IMR-90 (cell line): ENCODE measurements around the gene SHLD1. TPM values are rescaled to one million over a fixed set of nuclear protein-coding genes. Genes with fewer than 3 reads are reported as not detected.

ENCODE experiments used
- ATAC-seq: fragments of 200-7000 bp; cut with Tn5 transposase; 2 replicates; pipeline ENCODE4 v1.9.1; 2020; ENCODE audit warnings: low read depth, mild to moderate bottlenecking, moderate library complexity
- BruUV-seq: library from RNA; stranded (reverse); fragments of 400-500 nt; replicated peaks from 2 replicates; lab custom pipeline; 2021; lab: Mats Ljungman, UMichigan
- CTCF ChIA-PET: fragments of 300-600 bp; formaldehyde crosslinking; extraction: SDS; loops from one replicate; lab custom pipeline; 2021; ENCODE audit warnings: antibody characterized with exemption; lab: Yijun Ruan, JAX
- POLR2A ChIA-PET: fragments of 300-600 bp; sonication (Branson Sonifier 250); formaldehyde crosslinking; loops from one replicate; lab custom pipeline; 2022; ENCODE audit warnings: antibody characterized with exemption; ENCODE audit not compliant: unreplicated experiment; lab: Charles Lee
- DNase-seq: peaks from one replicate; pipeline ENCODE4 v3.0.0; 2013
- H2AFZ ChIP-seq: replicated peaks from 2 replicates; pipeline ENCODE3; 2013; ENCODE audit warnings: low read length, mild to moderate bottlenecking; ENCODE audit not compliant: poor library complexity
- H2AK5ac ChIP-seq: 2 replicates; pipeline ENCODE4 v1.6.1; 2013; ENCODE audit warnings: low read depth, low read length, inconsistent platforms
- H2AK9ac ChIP-seq: replicated peaks from 2 replicates; pipeline ENCODE3; 2013; ENCODE audit warnings: mild to moderate bottlenecking, low read depth, low read length, moderate library complexity; ENCODE audit not compliant: poor library complexity
- H2BK120ac ChIP-seq: 2 replicates; pipeline ENCODE4 v1.6.1; 2013; ENCODE audit warnings: low read depth, low read length, inconsistent platforms
- H2BK15ac ChIP-seq: 3 replicates; pipeline ENCODE4 v1.6.1; 2013; ENCODE audit warnings: low read depth, low read length, inconsistent platforms
- H2BK20ac ChIP-seq: 2 replicates; pipeline ENCODE4 v1.6.1; 2013; ENCODE audit warnings: low read depth, mild to moderate bottlenecking, inconsistent platforms, low read length, moderate library complexity
- H2BK5ac ChIP-seq: 2 replicates; pipeline ENCODE4 v1.6.1; 2013; ENCODE audit warnings: mild to moderate bottlenecking, low read depth, low read length, inconsistent platforms; ENCODE audit not compliant: poor library complexity, severe bottlenecking
- H3K14ac ChIP-seq: replicated peaks from 2 replicates; pipeline ENCODE4 v1.6.1; 2013; ENCODE audit warnings: low read depth, low read length, inconsistent platforms
- H3K18ac ChIP-seq: 2 replicates; pipeline ENCODE4 v1.6.1; 2013; ENCODE audit warnings: low read depth, low read length, control low read depth
- H3K23ac ChIP-seq: 2 replicates; pipeline ENCODE4 v1.6.1; 2013; ENCODE audit warnings: low read depth, low read length, inconsistent platforms
- H3K27ac ChIP-seq: 2 replicates; pipeline ENCODE4 v1.5.1; 2013; ENCODE audit warnings: mild to moderate bottlenecking, control low read depth, low read length; ENCODE audit not compliant: insufficient read depth
- H3K27me3 ChIP-seq: 2 replicates; pipeline ENCODE4 v1.6.1; 2013; ENCODE audit warnings: low read length; ENCODE audit not compliant: control insufficient read depth, insufficient read depth
- H3K36me3 ChIP-seq: 2 replicates; pipeline ENCODE4 v1.6.1; 2013; ENCODE audit warnings: low read length, mixed read lengths; ENCODE audit not compliant: control insufficient read depth, insufficient read depth
- H3K4ac ChIP-seq: 2 replicates; pipeline ENCODE4 v1.6.1; 2013; ENCODE audit warnings: low read depth, low read length, inconsistent platforms
- H3K4me1 ChIP-seq: 2 replicates; pipeline ENCODE4 v1.6.1; 2013; ENCODE audit warnings: low read length, mixed read lengths; ENCODE audit not compliant: control insufficient read depth, insufficient read depth
- H3K4me2 ChIP-seq: 2 replicates; pipeline ENCODE4 v1.6.1; 2013; ENCODE audit warnings: low read depth, mild to moderate bottlenecking, control low read depth, low read length, moderate library complexity
- H3K4me3 ChIP-seq: 2 replicates; pipeline ENCODE4 v1.5.1; 2013; ENCODE audit warnings: low read depth, mild to moderate bottlenecking, control low read depth, low read length, moderate library complexity; ENCODE audit not compliant: insufficient read depth
- H3K56ac ChIP-seq: 2 replicates; pipeline ENCODE4 v1.6.1; 2013; ENCODE audit warnings: low read length, inconsistent platforms; ENCODE audit not compliant: insufficient read depth; ENCODE audit errors: extremely low read depth
- H3K79me1 ChIP-seq, 2 experiments: 2 replicates each; pipeline ENCODE4 v1.6.1; 2013; ENCODE audit warnings: low read length in 2 of 2, inconsistent platforms in 1 of 2, low read depth in 1 of 2
- H3K9ac ChIP-seq: 2 replicates; pipeline ENCODE4 v1.6.1; 2013; ENCODE audit warnings: low read depth, low read length, control low read depth
- H3K9me1 ChIP-seq: 2 replicates; pipeline ENCODE4 v1.6.1; 2013; ENCODE audit warnings: low read length, inconsistent platforms; ENCODE audit not compliant: insufficient read depth
- H3K9me3 ChIP-seq: 2 replicates; pipeline ENCODE4 v1.6.1; 2013; ENCODE audit warnings: low read length; ENCODE audit not compliant: control insufficient read depth, insufficient read depth
- H4K20me1 ChIP-seq: 2 replicates; pipeline ENCODE4 v1.6.1; 2013; ENCODE audit warnings: low read length, inconsistent platforms; ENCODE audit not compliant: insufficient read depth
- H4K5ac ChIP-seq: 2 replicates; pipeline ENCODE4 v1.6.1; 2013; ENCODE audit warnings: mild to moderate bottlenecking, low read depth, low read length, control low read depth
- H4K8ac ChIP-seq, 2 experiments: 2 replicates each; pipeline ENCODE4 v1.6.1; 2013; ENCODE audit warnings: low read depth in 2 of 2, low read length in 2 of 2, control low read depth in 1 of 2, inconsistent platforms in 1 of 2
- H4K91ac ChIP-seq: 2 replicates; pipeline ENCODE4 v1.6.1; 2013; ENCODE audit warnings: low read depth, low read length, inconsistent platforms; ENCODE audit not compliant: insufficient read depth
- BHLHE40 ChIP-seq: fragments of 150-350 bp; IDR thresholded peaks from 2 replicates; pipeline ENCODE4 v1.6.1; 2016; ENCODE audit warnings: mild to moderate bottlenecking, low read depth, low read length
- CHD1 ChIP-seq: IDR thresholded peaks from 2 replicates; pipeline ENCODE4 v1.6.1; 2012; ENCODE audit warnings: low read depth, low read length, improper control_type of control experiment
- FOS ChIP-seq: fragments of 150-350 bp; IDR thresholded peaks from 2 replicates; pipeline ENCODE4 v1.6.1; 2016; ENCODE audit warnings: low read depth, low read length
- MXI1 ChIP-seq: IDR thresholded peaks from 2 replicates; pipeline ENCODE4 v1.6.1; 2012; ENCODE audit warnings: low read depth, mild to moderate bottlenecking, low read length, moderate library complexity, borderline replicate concordance
- NFE2L2 ChIP-seq: fragments of 150-350 bp; IDR thresholded peaks from 2 replicates; pipeline ENCODE4 v1.6.1; 2016; ENCODE audit warnings: low read depth, mild to moderate bottlenecking, low read length
- POLR2A ChIP-seq: IDR thresholded peaks from 2 replicates; pipeline ENCODE4 v1.6.1; 2012; ENCODE audit warnings: mild to moderate bottlenecking, low read depth, low read length
- RFX5 ChIP-seq: IDR thresholded peaks from 2 replicates; pipeline ENCODE4 v1.8.0; 2012; ENCODE audit warnings: low read depth, mild to moderate bottlenecking, low read length, moderate library complexity
- SMC3 ChIP-seq: fragments of 150-350 bp; IDR thresholded peaks from 2 replicates; pipeline ENCODE4 v1.6.1; 2016; ENCODE audit warnings: low read depth, mild to moderate bottlenecking, antibody characterized with exemption, low read length, moderate library complexity
- WGBS, 2 experiments: methylation state at CpG; one replicate each; pipeline versions ENCODE4 v1.1.5 to v1.1.7; 2013; ENCODE audit warnings: missing lambda C conversion rate in 2 of 2; ENCODE audit not compliant: insufficient read length in 1 of 2; ENCODE audit errors: extremely low coverage in 2 of 2; 5-methylcytosine and 5-hydroxymethylcytosine counted together
- dilution Hi-C: fragments of 300-500 bp; cut with HindIII; formaldehyde crosslinking; loops from one replicate; pipeline ENCODE4 v1.14.3; 2018; ENCODE audit warnings: low sequenced_read_pairs; ENCODE audit not compliant: unreplicated experiment
- in situ Hi-C: fragments of 300-500 bp; cut with MboI; formaldehyde crosslinking; loops from 3 replicates; pipeline ENCODE4 v1.14.3; 2019; ENCODE audit warnings: low sequenced_read_pairs, inconsistent platforms, mixed read lengths
- intact Hi-C: fragments of 100-400 bp; cut with micrococcal nuclease; formaldehyde crosslinking; loops from 2 replicates; pipeline ENCODE4 v1.10.0; 2022
- polyA plus RNA-seq, 3 experiments: library from polyadenylated mRNA; depleted of rRNA; stranded (reverse); fragments of >200 nt; gene quantifications; 2 replicates each; pipeline ENCODE4 v1.2.3, GENCODE V29; 2012; ENCODE audit warnings: low replicate concordance in 1 of 3
- total RNA-seq: library from RNA; depleted of rRNA; stranded (reverse); fragments of >200 nt; gene quantifications from 2 replicates; pipeline ENCODE4 v1.2.3, GENCODE V29; 2012
- TF ChIP-seq, protein P1 (sequence below): conservative IDR thresholded peaks from 2 replicates; pipeline ENCODE4 v1.5.1; 2012; ENCODE audit warnings: mild to moderate bottlenecking, low read depth, low read length, improper control_type of control experiment

SHLD1 gene
- total and polyA plus RNA-seq, 2 of the 4 experiments (the other 2 are of a cell fraction): 2.6 to 3.0 TPM

GRCh38 chr20:5793916-5794315, 43.7 kb downstream of the SHLD1 start:
- Histone ChIP-seq H3K27ac (no peak overlapping the region), H3K9me1 (no peaks in the 10 kb centered on the region), H3K36me3 (no peaks in the 10 kb centered on the region), H3K4me3 (no peak overlapping the region), H4K5ac (no peak overlapping the region), H2BK5ac (no peak overlapping the region), H3K4ac (no peak overlapping the region), H3K23ac (no peak overlapping the region), H2BK120ac (no peak overlapping the region), H3K27me3 (no peaks in the 10 kb centered on the region), H3K4me1 (no peaks in the 10 kb centered on the region), H2BK20ac (no peak overlapping the region), H2BK15ac (no peak overlapping the region), H3K18ac (no peak overlapping the region), H3K79me1 (no peaks in the 10 kb centered on the region), H4K20me1 (no peaks in the 10 kb centered on the region), H4K8ac (no peak overlapping the region), H3K9me3 (no peaks in the 10 kb centered on the region), H2AK9ac (no peak overlapping the region), H2AK5ac (no peak overlapping the region), H2AFZ (no peak overlapping the region), H3K4me2 (no peak overlapping the region), H4K91ac (no peak overlapping the region), H3K14ac (no peak overlapping the region), H3K56ac (no peak overlapping the region), H3K9ac (no peak overlapping the region)
- POLR2A ChIA-PET: no interaction called here
- in situ Hi-C loops: no loop called here
- BruUV-seq: no TSS peak
- intact Hi-C loops: no loop called here
- dilution Hi-C loops: loop anchor here (25.0 kb wide), 1 partner anchor 207 kb away; no protein-coding TSS in a partner anchor
- DNase-seq (no peak), ATAC-seq (no peak)
- TF ChIP-seq, protein P1, sequence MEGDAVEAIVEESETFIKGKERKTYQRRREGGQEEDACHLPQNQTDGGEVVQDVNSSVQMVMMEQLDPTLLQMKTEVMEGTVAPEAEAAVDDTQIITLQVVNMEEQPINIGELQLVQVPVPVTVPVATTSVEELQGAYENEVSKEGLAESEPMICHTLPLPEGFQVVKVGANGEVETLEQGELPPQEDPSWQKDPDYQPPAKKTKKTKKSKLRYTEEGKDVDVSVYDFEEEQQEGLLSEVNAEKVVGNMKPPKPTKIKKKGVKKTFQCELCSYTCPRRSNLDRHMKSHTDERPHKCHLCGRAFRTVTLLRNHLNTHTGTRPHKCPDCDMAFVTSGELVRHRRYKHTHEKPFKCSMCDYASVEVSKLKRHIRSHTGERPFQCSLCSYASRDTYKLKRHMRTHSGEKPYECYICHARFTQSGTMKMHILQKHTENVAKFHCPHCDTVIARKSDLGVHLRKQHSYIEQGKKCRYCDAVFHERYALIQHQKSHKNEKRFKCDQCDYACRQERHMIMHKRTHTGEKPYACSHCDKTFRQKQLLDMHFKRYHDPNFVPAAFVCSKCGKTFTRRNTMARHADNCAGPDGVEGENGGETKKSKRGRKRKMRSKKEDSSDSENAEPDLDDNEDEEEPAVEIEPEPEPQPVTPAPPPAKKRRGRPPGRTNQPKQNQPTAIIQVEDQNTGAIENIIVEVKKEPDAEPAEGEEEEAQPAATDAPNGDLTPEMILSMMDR: no peak
- no peak for TF ChIP-seq SMC3
- TF ChIP-seq RFX5: no peak
- no peak for TF ChIP-seq CHD1
- TF ChIP-seq FOS: no peak
- no peak for TF ChIP-seq BHLHE40
- TF ChIP-seq POLR2A: no peak
- no peak for TF ChIP-seq NFE2L2
- no peak for TF ChIP-seq MXI1
- CTCF ChIA-PET: interaction anchor here (0.6 to 1.0 kb wide), 3 partner anchors 224 to 315 kb away, joined by 5 to 9 read pairs (median 6); no protein-coding TSS in a partner anchor
- no CpG with 5 or more reads among the region's 2 CpGs for WGBS, 2 experiments
